NCI-H1694 treated with DMSO at 0.1 percent for 48 hours (cell line): Measurements from ENCODE around the gene PPP2R2C.

Source experiments
- DNase-seq: peaks from one replicate; lab custom pipeline; 2025; lab: John Stamatoyannopoulos, UW

Gene PPP2R2C

GRCh38 chr4:6494431-6495295, 22.2 kb upstream of the PPP2R2C start:
- DNase-seq: no peak

- no peak for DNase-seq
These were observed 21.4 kb upstream of the PPP2R2C start for GRCh38 chr4:6493658-6494304.

GRCh38 chr4:6492861-6493657, 20.6 kb upstream of the PPP2R2C start:
- DNase-seq: no peak

- DNase-seq: no peak
These were observed 19.7 kb upstream of the PPP2R2C start for GRCh38 chr4:6492027-6492590.

- no peak for DNase-seq
These were observed 18.8 kb upstream of the PPP2R2C start for GRCh38 chr4:6491235-6491634.

- DNase-seq: no peak
These were observed 17.5 kb upstream of the PPP2R2C start for GRCh38 chr4:6489927-6490326.

GRCh38 chr4:6487466-6487865, 15.1 kb upstream of the PPP2R2C start:
- DNase-seq: no peak

GRCh38 chr4:6480534-6481088, 8.2 kb upstream of the PPP2R2C start:
- DNase-seq: no peak

- DNase-seq: no peak
These were observed 6.3 kb upstream of the PPP2R2C start for GRCh38 chr4:6478546-6479220.

- DNase-seq: no peak
These were observed 4.5 kb upstream of the PPP2R2C start for GRCh38 chr4:6476893-6477292.

- no peak for DNase-seq
These were observed 3.1 kb upstream of the PPP2R2C start for GRCh38 chr4:6475492-6476020.

- DNase-seq: no peak
These were observed 2.5 kb upstream of the PPP2R2C start for GRCh38 chr4:6474705-6475457.

GRCh38 chr4:6474053-6474568, 1.7 kb upstream of the PPP2R2C start:
- DNase-seq: no peak

- DNase-seq: no peak
These were observed 1.0 kb upstream of the PPP2R2C start for GRCh38 chr4:6473264-6474052.

GRCh38 chr4:6472008-6472386, 417 bp downstream of the PPP2R2C start:
- DNase-seq: no peak

GRCh38 chr4:6471307-6472007, 957 bp downstream of the PPP2R2C start:
- no peak for DNase-seq

- DNase-seq: no peak
These were observed 1.7 kb downstream of the PPP2R2C start for GRCh38 chr4:6470502-6471306.
